HL-60/S4 treated with retinoic acid at 250 ng/mL for 4 days and 3 days (cell line): Measurements from ENCODE around the gene PRR20B.
"Not testable (repeated sequence)": the region's sequence is repeated elsewhere in the genome, so short reads cannot be mapped to it uniquely, and the experiment has no call there.

Source experiments
- in situ Hi-C: fragments of 300-500 bp; cut with MboI; formaldehyde crosslinking; loops from 2 replicates; pipeline ENCODE4 v1.7.0; 2022; ENCODE audit warnings: low sequenced_read_pairs

The PRR20B gene

GRCh38 chr13:57147188-57147587, at the start of gene PRR20B:
Gene PRR20B (plus strand): TSS chr13:57147488. CDS start chr13:57147875, 387 bp downstream.
- in situ Hi-C loops, result not testable (repeated sequence)

GRCh38 chr13:57114945-57115344, 32.3 kb upstream of the PRR20B start:
- in situ Hi-C loops, result no loop called here

- in situ Hi-C loops, result no loop called here
Measured at GRCh38 chr13:57123681-57124080, 23.6 kb upstream of the PRR20B start.

GRCh38 chr13:57128909-57129308, 18.4 kb upstream of the PRR20B start:
- in situ Hi-C loops, result no loop called here

GRCh38 chr13:57136093-57136492, 11.2 kb upstream of the PRR20B start:
- in situ Hi-C loops, result no loop called here

- in situ Hi-C loops, result no loop called here
Measured at GRCh38 chr13:57137585-57137984, 9.7 kb upstream of the PRR20B start.

- in situ Hi-C loops, result no loop called here
Measured at GRCh38 chr13:57138988-57139387, 8.3 kb upstream of the PRR20B start.

GRCh38 chr13:57139781-57140180, 7.5 kb upstream of the PRR20B start:
- in situ Hi-C loops, result not testable (repeated sequence)

- in situ Hi-C loops, result not testable (repeated sequence)
Measured at GRCh38 chr13:57140235-57140968, 6.9 kb upstream of the PRR20B start, which contains the start of gene PRR20A. Gene PRR20A (plus strand): TSS chr13:57140918. CDS start chr13:57141305, 387 bp downstream.

GRCh38 chr13:57148106-57148505, 818 bp downstream of the PRR20B start:
- in situ Hi-C loops, result not testable (repeated sequence)

GRCh38 chr13:57153761-57154160, 6.5 kb downstream of the PRR20B start, which contains the start of gene PRR20C:
Gene PRR20C (plus strand): TSS chr13:57154061. CDS start chr13:57154448, 387 bp downstream.
- in situ Hi-C loops, result not testable (repeated sequence)

- in situ Hi-C loops, result not testable (repeated sequence)
Measured at GRCh38 chr13:57160332-57160731, 13.0 kb downstream of the PRR20B start, which contains the start of gene PRR20D. Gene PRR20D (plus strand): TSS chr13:57160632. CDS start chr13:57161019, 387 bp downstream.

- in situ Hi-C loops, result not testable (repeated sequence)
Measured at GRCh38 chr13:57166897-57167296, 19.6 kb downstream of the PRR20B start, which contains the start of gene PRR20E. Gene PRR20E (plus strand): TSS chr13:57167197. CDS start chr13:57167584, 387 bp downstream.

GRCh38 chr13:57191667-57192066, 44.4 kb downstream of the PRR20B start:
- in situ Hi-C loops, result no loop called here
